Ishikawa (cell line): ENCODE measurements around the gene POLH.

Experiments
- CEBPB ChIP-seq: IDR thresholded peaks from 2 replicates; pipeline ENCODE4 v1.6.1; 2012
- CREB1 ChIP-seq: IDR thresholded peaks from 2 replicates; pipeline ENCODE4 v1.6.1; 2012; ENCODE audit warnings: low read depth
- EGR1 ChIP-seq: IDR thresholded peaks from 2 replicates; pipeline ENCODE4 v1.6.1; 2012
- EP300 ChIP-seq: IDR thresholded peaks from 2 replicates; pipeline ENCODE4 v1.6.1; 2012; ENCODE audit warnings: borderline replicate concordance
- FOXM1 ChIP-seq: IDR thresholded peaks from 2 replicates; pipeline ENCODE4 v1.6.1; 2012; ENCODE audit warnings: low read depth, borderline replicate concordance
- NFIC ChIP-seq: IDR thresholded peaks from 2 replicates; pipeline ENCODE4 v1.6.1; 2012
- RAD21 ChIP-seq: IDR thresholded peaks from 2 replicates; pipeline ENCODE4 v1.6.1; 2012; ENCODE audit warnings: low read depth
- TAF1 ChIP-seq: IDR thresholded peaks from 2 replicates; pipeline ENCODE4 v1.6.1; 2012; ENCODE audit warnings: low read depth, mild to moderate bottlenecking
- TCF12 ChIP-seq: IDR thresholded peaks from 2 replicates; pipeline ENCODE4 v1.6.1; 2012; ENCODE audit warnings: low read depth
- TEAD4 ChIP-seq: IDR thresholded peaks from 2 replicates; pipeline ENCODE4 v1.6.1; 2012
- YY1 ChIP-seq: IDR thresholded peaks from 2 replicates; pipeline ENCODE4 v1.6.1; 2012; ENCODE audit warnings: low read depth
- ZBTB7A ChIP-seq: IDR thresholded peaks from 2 replicates; pipeline ENCODE4 v1.6.1; 2012; ENCODE audit warnings: low read depth
- TF ChIP-seq, protein P1 (sequence below): IDR thresholded peaks from 2 replicates; pipeline ENCODE4 v1.6.1; 2012; ENCODE audit warnings: low read depth, mild to moderate bottlenecking
- TF ChIP-seq, protein P2 (sequence below): IDR thresholded peaks from 2 replicates; pipeline ENCODE4 v1.6.1; 2012
- TF ChIP-seq, protein P3 (sequence below): IDR thresholded peaks from 2 replicates; pipeline ENCODE4 v1.6.1; 2012

POLH gene

DNA sequence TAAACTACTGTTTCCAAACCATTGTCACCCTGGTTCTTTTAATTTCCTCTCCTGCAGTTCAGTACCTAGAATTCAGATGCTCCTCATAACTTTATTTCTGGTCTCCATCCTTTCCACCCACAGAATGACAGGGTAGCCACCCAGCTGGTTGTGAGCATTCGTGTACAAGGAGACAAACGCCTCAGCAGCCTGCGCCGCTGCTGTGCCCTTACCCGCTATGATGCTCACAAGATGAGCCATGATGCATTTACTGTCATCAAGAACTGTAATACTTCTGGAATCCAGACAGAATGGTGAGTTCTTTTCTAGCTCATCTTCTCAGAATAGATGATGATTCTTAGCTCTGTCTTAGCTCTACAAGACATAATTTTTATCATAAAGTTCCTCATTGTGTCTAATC lies 34.4 kb downstream of the POLH start:
- TF ChIP-seq TCF12 = no peak
- no peak for TF ChIP-seq CEBPB
- TF ChIP-seq, protein P1, sequence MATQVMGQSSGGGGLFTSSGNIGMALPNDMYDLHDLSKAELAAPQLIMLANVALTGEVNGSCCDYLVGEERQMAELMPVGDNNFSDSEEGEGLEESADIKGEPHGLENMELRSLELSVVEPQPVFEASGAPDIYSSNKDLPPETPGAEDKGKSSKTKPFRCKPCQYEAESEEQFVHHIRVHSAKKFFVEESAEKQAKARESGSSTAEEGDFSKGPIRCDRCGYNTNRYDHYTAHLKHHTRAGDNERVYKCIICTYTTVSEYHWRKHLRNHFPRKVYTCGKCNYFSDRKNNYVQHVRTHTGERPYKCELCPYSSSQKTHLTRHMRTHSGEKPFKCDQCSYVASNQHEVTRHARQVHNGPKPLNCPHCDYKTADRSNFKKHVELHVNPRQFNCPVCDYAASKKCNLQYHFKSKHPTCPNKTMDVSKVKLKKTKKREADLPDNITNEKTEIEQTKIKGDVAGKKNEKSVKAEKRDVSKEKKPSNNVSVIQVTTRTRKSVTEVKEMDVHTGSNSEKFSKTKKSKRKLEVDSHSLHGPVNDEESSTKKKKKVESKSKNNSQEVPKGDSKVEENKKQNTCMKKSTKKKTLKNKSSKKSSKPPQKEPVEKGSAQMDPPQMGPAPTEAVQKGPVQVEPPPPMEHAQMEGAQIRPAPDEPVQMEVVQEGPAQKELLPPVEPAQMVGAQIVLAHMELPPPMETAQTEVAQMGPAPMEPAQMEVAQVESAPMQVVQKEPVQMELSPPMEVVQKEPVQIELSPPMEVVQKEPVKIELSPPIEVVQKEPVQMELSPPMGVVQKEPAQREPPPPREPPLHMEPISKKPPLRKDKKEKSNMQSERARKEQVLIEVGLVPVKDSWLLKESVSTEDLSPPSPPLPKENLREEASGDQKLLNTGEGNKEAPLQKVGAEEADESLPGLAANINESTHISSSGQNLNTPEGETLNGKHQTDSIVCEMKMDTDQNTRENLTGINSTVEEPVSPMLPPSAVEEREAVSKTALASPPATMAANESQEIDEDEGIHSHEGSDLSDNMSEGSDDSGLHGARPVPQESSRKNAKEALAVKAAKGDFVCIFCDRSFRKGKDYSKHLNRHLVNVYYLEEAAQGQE = no peak
- no peak for TF ChIP-seq RAD21
- TF ChIP-seq TEAD4 = no peak
- no peak for TF ChIP-seq CREB1
- TF ChIP-seq ZBTB7A = no peak
- TF ChIP-seq EP300 = no peak
- TF ChIP-seq, protein P2, sequence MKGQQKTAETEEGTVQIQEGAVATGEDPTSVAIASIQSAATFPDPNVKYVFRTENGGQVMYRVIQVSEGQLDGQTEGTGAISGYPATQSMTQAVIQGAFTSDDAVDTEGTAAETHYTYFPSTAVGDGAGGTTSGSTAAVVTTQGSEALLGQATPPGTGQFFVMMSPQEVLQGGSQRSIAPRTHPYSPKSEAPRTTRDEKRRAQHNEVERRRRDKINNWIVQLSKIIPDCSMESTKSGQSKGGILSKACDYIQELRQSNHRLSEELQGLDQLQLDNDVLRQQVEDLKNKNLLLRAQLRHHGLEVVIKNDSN = no peak
- no peak for TF ChIP-seq TAF1
- TF ChIP-seq FOXM1 = no peak
- TF ChIP-seq EGR1 = no peak
- no peak for TF ChIP-seq NFIC
- no peak for TF ChIP-seq YY1

DNA sequence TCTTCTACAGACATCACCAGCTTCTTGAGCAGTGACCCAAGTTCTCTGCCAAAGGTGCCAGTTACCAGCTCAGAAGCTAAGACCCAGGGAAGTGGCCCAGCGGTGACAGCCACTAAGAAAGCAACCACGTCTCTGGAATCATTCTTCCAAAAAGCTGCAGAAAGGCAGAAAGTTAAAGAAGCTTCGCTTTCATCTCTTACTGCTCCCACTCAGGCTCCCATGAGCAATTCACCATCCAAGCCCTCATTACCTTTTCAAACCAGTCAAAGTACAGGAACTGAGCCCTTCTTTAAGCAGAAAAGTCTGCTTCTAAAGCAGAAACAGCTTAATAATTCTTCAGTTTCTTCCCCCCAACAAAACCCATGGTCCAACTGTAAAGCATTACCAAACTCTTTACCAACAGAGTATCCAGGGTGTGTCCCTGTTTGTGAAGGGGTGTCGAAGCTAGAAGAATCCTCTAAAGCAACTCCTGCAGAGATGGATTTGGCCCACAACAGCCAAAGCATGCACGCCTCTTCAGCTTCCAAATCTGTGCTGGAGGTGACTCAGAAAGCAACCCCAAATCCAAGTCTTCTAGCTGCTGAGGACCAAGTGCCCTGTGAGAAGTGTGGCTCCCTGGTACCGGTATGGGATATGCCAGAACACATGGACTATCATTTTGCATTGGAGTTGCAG lies 37.9 kb downstream of the POLH start:
- TF ChIP-seq NFIC = no peak
- TF ChIP-seq RAD21 = no peak
- no peak for TF ChIP-seq TEAD4
- TF ChIP-seq YY1 = no peak
- no peak for TF ChIP-seq FOXM1
- TF ChIP-seq, protein P1 = no peak
- TF ChIP-seq TCF12 = no peak
- TF ChIP-seq, protein P3, sequence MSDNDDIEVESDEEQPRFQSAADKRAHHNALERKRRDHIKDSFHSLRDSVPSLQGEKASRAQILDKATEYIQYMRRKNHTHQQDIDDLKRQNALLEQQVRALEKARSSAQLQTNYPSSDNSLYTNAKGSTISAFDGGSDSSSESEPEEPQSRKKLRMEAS = no peak
- TF ChIP-seq, protein P2 = no peak
- TF ChIP-seq CEBPB = no peak
- no peak for TF ChIP-seq TAF1
- TF ChIP-seq ZBTB7A = no peak
- no peak for TF ChIP-seq CREB1
- no peak for TF ChIP-seq EGR1
- TF ChIP-seq EP300 = no peak

DNA sequence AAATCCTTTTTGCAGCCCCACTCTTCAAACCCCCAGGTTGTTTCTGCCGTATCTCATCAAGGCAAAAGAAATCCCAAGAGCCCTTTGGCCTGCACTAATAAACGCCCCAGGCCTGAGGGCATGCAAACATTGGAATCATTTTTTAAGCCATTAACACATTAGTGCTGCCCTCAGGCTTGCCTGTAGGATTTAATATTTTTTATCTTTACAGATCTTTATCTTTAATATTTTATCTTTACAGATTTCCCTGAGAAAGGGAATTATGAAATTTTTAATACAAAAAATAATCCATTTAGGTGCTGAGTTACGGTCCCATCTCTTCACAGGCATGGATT lies 38.4 kb downstream of the POLH start:
- TF ChIP-seq RAD21 (no peak), FOXM1 (no peak), EP300 (no peak), ZBTB7A (no peak), EGR1 (no peak), NFIC (no peak), CEBPB (no peak), CREB1 (no peak), TCF12 (no peak), TEAD4 (no peak), TAF1 (no peak), YY1 (no peak)
- TF ChIP-seq, protein P2 = no peak
- TF ChIP-seq, protein P1 = no peak
- TF ChIP-seq, protein P3 = no peak
